ENCODE data around the gene CDC34. TPM values are rescaled to one million over a fixed set of nuclear protein-coding genes. Genes with fewer than 3 reads are reported as not detected.

CDC34 gene
- total and polyA plus RNA-seq, 9 donors, result 74.9 to 86.6 (median 80.2) TPM

GRCh38 chr19:497491-497868 is 34.1 kb upstream of the CDC34 start:
- no peak overlapping the region for H3K4me3 ChIP-seq (ENCODE audit: low read length)
- no peak overlapping the region for H3K27ac ChIP-seq (ENCODE audit: low read length)
- DNase-seq, result no peak
- H3K27me3 ChIP-seq (ENCODE audit: control insufficient read depth, insufficient read depth, low read length), result peaks cover 45% of the 10 kb centered on the region
- H3K36me3 ChIP-seq (ENCODE audit: control insufficient read depth, insufficient read depth, low read length), result no peaks in the 10 kb centered on the region
- no peaks in the 10 kb centered on the region for H3K9me3 ChIP-seq (replicated peaks; ENCODE audit: control insufficient read depth, low read depth, low read length)
- H3K4me1 ChIP-seq (ENCODE audit: control insufficient read depth, insufficient read depth, low read length), result peaks cover 29% of the 10 kb centered on the region
- WGBS (ENCODE audit: insufficient coverage), result 1% methylated on average over 30 of the region's 36 CpGs

- 4% methylated on average over 50 of the region's 50 CpGs for WGBS (ENCODE audit: insufficient coverage)
- H3K27ac ChIP-seq (ENCODE audit: low read length), result no peak overlapping the region
- no peaks in the 10 kb centered on the region for H3K36me3 ChIP-seq (ENCODE audit: control insufficient read depth, insufficient read depth, low read length)
- H3K4me1 ChIP-seq (ENCODE audit: control insufficient read depth, insufficient read depth, low read length), result peaks cover 29% of the 10 kb centered on the region
- H3K4me3 ChIP-seq (ENCODE audit: low read length), result no peak overlapping the region
- no peaks in the 10 kb centered on the region for H3K9me3 ChIP-seq (replicated peaks; ENCODE audit: control insufficient read depth, low read depth, low read length)
- H3K27me3 ChIP-seq (ENCODE audit: control insufficient read depth, insufficient read depth, low read length), result peaks cover 45% of the 10 kb centered on the region
- DNase-seq, result peak; percentile 7
These were observed 33.6 kb upstream of the CDC34 start for GRCh38 chr19:497869-498510.

GRCh38 chr19:498511-498891 is 33.1 kb upstream of the CDC34 start:
- H3K27me3 ChIP-seq (ENCODE audit: control insufficient read depth, insufficient read depth, low read length), result peaks cover 45% of the 10 kb centered on the region
- 16% methylated on average over 11 of the region's 26 CpGs for WGBS (ENCODE audit: insufficient coverage)

GRCh38 chr19:498977-499623 is 32.5 kb upstream of the CDC34 start:
- peaks cover 27% of the 10 kb centered on the region for H3K4me1 ChIP-seq (ENCODE audit: control insufficient read depth, insufficient read depth, low read length)
- peaks cover 45% of the 10 kb centered on the region for H3K27me3 ChIP-seq (ENCODE audit: control insufficient read depth, insufficient read depth, low read length)

More at GRCh38 chr19:498511-498891, 33.1 kb upstream of the CDC34 start:
- no peak overlapping the region for H3K27ac ChIP-seq (ENCODE audit: low read length)
- H3K4me1 ChIP-seq (ENCODE audit: control insufficient read depth, insufficient read depth, low read length), result peaks cover 29% of the 10 kb centered on the region
- no peaks in the 10 kb centered on the region for H3K36me3 ChIP-seq (ENCODE audit: control insufficient read depth, insufficient read depth, low read length)
- peak; percentile 6 for DNase-seq
- H3K4me3 ChIP-seq (ENCODE audit: low read length), result no peak overlapping the region
- H3K9me3 ChIP-seq (replicated peaks; ENCODE audit: control insufficient read depth, low read depth, low read length), result no peaks in the 10 kb centered on the region

GRCh38 chr19:501646-502045 is 29.9 kb upstream of the CDC34 start:
- Histone ChIP-seq H3K27me3 (ENCODE audit: control insufficient read depth, insufficient read depth, low read length) (peaks cover 32% of the 10 kb centered on the region), H3K36me3 (ENCODE audit: control insufficient read depth, insufficient read depth, low read length) (no peaks in the 10 kb centered on the region)

More at GRCh38 chr19:498977-499623, 32.5 kb upstream of the CDC34 start:
- H3K4me3 ChIP-seq (ENCODE audit: low read length), result no peak overlapping the region
- H3K9me3 ChIP-seq (replicated peaks; ENCODE audit: control insufficient read depth, low read depth, low read length), result no peaks in the 10 kb centered on the region
- no peak overlapping the region for H3K27ac ChIP-seq (ENCODE audit: low read length)
- no peaks in the 10 kb centered on the region for H3K36me3 ChIP-seq (ENCODE audit: control insufficient read depth, insufficient read depth, low read length)
- DNase-seq, result peak; percentile 3
- whole genome bisulfite sequencing (ENCODE audit: insufficient coverage), result 73% methylated on average over 28 of the region's 31 CpGs

GRCh38 chr19:504616-505015 is 26.9 kb upstream of the CDC34 start:
- Histone ChIP-seq H3K4me1 (ENCODE audit: control insufficient read depth, insufficient read depth, low read length) (peaks cover 16% of the 10 kb centered on the region), H3K9me3 (replicated peaks; ENCODE audit: control insufficient read depth, low read depth, low read length) (no peaks in the 10 kb centered on the region), H3K36me3 (ENCODE audit: control insufficient read depth, insufficient read depth, low read length) (peaks cover 8% of the 10 kb centered on the region), H3K27ac (ENCODE audit: low read length) (no peak overlapping the region), H3K27me3 (ENCODE audit: control insufficient read depth, insufficient read depth, low read length) (peaks cover 8% of the 10 kb centered on the region), H3K4me3 (ENCODE audit: low read length) (no peak overlapping the region)
- WGBS (ENCODE audit: insufficient coverage), result 85% methylated on average over 14 of the region's 14 CpGs
- DNase-seq, result peak; percentile 3

More at GRCh38 chr19:501646-502045, 29.9 kb upstream of the CDC34 start:
- Histone ChIP-seq H3K27ac (ENCODE audit: low read length) (no peak overlapping the region), H3K4me3 (ENCODE audit: low read length) (no peak overlapping the region), H3K9me3 (replicated peaks; ENCODE audit: control insufficient read depth, low read depth, low read length) (no peaks in the 10 kb centered on the region), H3K4me1 (ENCODE audit: control insufficient read depth, insufficient read depth, low read length) (peaks cover 11% of the 10 kb centered on the region)
- DNase-seq, result peak; percentile 6
- 82% methylated on average over 9 of the region's 17 CpGs for WGBS (ENCODE audit: insufficient coverage)

- Histone ChIP-seq H3K9me3 (replicated peaks; ENCODE audit: control insufficient read depth, low read depth, low read length) (no peaks in the 10 kb centered on the region), H3K27me3 (ENCODE audit: control insufficient read depth, insufficient read depth, low read length) (no peaks in the 10 kb centered on the region)
- WGBS (ENCODE audit: insufficient coverage), result 2% methylated on average over 44 of the region's 48 CpGs
These were observed 24.9 kb upstream of the CDC34 start for GRCh38 chr19:506404-507285.

GRCh38 chr19:507286-508203 is 24.0 kb upstream of the CDC34 start, which contains the start of gene TPGS1:
TPGS1 (plus strand) TSS chr19:507497; CDS start chr19:507507, 10 bp downstream.
- under 1% methylated on average over 81 of the region's 81 CpGs for WGBS (ENCODE audit: insufficient coverage)
- H3K36me3 ChIP-seq (ENCODE audit: control insufficient read depth, insufficient read depth, low read length), result peaks cover 8% of the 10 kb centered on the region
- peak within 1 kb of the TSS; percentile 85 for H3K4me3 ChIP-seq (ENCODE audit: low read length)
- peak within 1 kb of the TSS; percentile 97 for H3K27ac ChIP-seq (ENCODE audit: low read length)
- peak; percentile 88 for DNase-seq
- no peaks in the 10 kb centered on the region for H3K27me3 ChIP-seq (ENCODE audit: control insufficient read depth, insufficient read depth, low read length)
- peaks cover 34% of the 10 kb centered on the region for H3K4me1 ChIP-seq (ENCODE audit: control insufficient read depth, insufficient read depth, low read length)
- H3K9me3 ChIP-seq (replicated peaks; ENCODE audit: control insufficient read depth, low read depth, low read length), result no peaks in the 10 kb centered on the region

More at GRCh38 chr19:506404-507285, 24.9 kb upstream of the CDC34 start:
- Histone ChIP-seq H3K36me3 (ENCODE audit: control insufficient read depth, insufficient read depth, low read length) (peaks cover 8% of the 10 kb centered on the region), H3K27ac (ENCODE audit: low read length) (peak overlapping the region; percentile 97), H3K4me1 (ENCODE audit: control insufficient read depth, insufficient read depth, low read length) (peaks cover 31% of the 10 kb centered on the region), H3K4me3 (ENCODE audit: low read length) (peak overlapping the region; percentile 85)
- peak; percentile 100 for DNase-seq
